Measurements from ENCODE around the gene RAB36. TPM values are rescaled to one million over a fixed set of nuclear protein-coding genes. Genes with fewer than 3 reads are reported as not detected.

The RAB36 gene
- polyA plus RNA-seq, 3 donors, result 0.37 to 0.78 (median 0.49) TPM

DNA sequence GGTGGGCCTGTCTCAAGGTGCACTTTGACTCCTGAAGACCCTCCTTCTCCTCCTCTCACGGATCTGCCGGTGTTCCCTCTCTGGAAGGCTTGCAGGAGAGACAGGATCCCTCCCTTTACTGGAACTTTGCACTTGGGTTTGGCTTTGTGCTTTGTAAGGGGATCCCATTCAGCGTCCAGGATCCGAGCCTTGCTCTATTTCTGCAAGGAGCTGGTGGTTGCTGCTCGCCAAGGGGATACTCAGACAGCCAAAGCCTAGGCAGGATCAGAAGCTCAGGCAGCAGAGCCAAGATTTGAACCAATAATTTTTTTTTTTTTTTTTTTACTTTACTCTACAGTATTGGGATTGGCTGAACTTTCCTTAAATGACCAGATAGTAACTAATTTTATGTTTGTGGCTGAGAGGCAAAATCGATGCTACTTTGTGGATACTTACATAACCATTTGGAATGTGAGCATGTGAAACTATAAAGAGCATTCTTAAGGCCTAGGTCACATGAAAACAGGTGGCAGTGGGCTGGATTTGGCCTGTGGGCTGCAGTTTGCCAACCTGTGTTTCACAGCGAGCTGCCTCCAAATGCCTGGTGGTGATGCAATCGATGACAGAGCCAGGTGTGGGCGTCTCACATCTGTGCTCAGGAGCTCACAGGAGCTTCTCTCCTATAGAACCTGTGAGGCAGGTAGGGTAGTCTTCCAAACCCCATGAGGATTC lies 60.2 kb downstream of the RAB36 start:
- H3K27ac ChIP-seq (ENCODE audit: low read depth in 1 of 2, low read length in 2 of 2), result peak overlapping the region in 1 of 2 donors; percentile 7
- H2AFZ ChIP-seq (ENCODE audit: insufficient read depth, low read depth, low read length, poor library complexity, severe bottlenecking), result no peak overlapping the region
- H3K79me2 ChIP-seq (ENCODE audit: insufficient read depth, low read length), result peaks cover 98% of the 10 kb centered on the region
- Mint-ChIP-seq H3K27ac (peak overlapping the region in 1 of 7 donors; percentile 21), H3K4me3 (no peak overlapping the region), H3K27me3 (ENCODE audit: low read depth in 3 of 3) (peaks cover 0 to 2% (median 0%) of the 10 kb centered on the region in 3 donors), H3K4me1 (peaks cover 7% of the 10 kb centered on the region), H3K36me3 (peaks cover 31 to 69% of the 10 kb centered on the region in 2 donors), H3K9me3 (no peaks in the 10 kb centered on the region)
- peaks cover 7 to 53% of the 10 kb centered on the region in 2 donors for H3K36me3 ChIP-seq (replicated peaks in 1 of 2; ENCODE audit: control insufficient read depth in 1 of 2, insufficient read depth in 2 of 2, low read length in 2 of 2)
- TF ChIP-seq, protein P1, sequence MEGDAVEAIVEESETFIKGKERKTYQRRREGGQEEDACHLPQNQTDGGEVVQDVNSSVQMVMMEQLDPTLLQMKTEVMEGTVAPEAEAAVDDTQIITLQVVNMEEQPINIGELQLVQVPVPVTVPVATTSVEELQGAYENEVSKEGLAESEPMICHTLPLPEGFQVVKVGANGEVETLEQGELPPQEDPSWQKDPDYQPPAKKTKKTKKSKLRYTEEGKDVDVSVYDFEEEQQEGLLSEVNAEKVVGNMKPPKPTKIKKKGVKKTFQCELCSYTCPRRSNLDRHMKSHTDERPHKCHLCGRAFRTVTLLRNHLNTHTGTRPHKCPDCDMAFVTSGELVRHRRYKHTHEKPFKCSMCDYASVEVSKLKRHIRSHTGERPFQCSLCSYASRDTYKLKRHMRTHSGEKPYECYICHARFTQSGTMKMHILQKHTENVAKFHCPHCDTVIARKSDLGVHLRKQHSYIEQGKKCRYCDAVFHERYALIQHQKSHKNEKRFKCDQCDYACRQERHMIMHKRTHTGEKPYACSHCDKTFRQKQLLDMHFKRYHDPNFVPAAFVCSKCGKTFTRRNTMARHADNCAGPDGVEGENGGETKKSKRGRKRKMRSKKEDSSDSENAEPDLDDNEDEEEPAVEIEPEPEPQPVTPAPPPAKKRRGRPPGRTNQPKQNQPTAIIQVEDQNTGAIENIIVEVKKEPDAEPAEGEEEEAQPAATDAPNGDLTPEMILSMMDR (IDR thresholded peaks at IDR 0.05), result no peak
- H4K20me1 ChIP-seq (ENCODE audit: insufficient read depth, low read length), result peaks cover 65% of the 10 kb centered on the region
- no peaks in the 10 kb centered on the region for H3K9me3 ChIP-seq (replicated peaks in 1 of 2; ENCODE audit: control insufficient read depth in 1 of 2, insufficient read depth in 1 of 2, low read length in 2 of 2)
- no peak overlapping the region for H3K9ac ChIP-seq (ENCODE audit: insufficient read depth, low read length, poor library complexity, severe bottlenecking)
- H3K4me1 ChIP-seq (ENCODE audit: control insufficient read depth in 1 of 2, insufficient read depth in 2 of 2, low read length in 2 of 2), result no peaks in the 10 kb centered on the region
- intact Hi-C loops (cut with micrococcal nuclease), result no loop called here
- DNase-seq, result no peak
- no peaks in the 10 kb centered on the region for H3K27me3 ChIP-seq (ENCODE audit: control insufficient read depth in 2 of 2, insufficient read depth in 2 of 2, low read length in 2 of 2)
- no peak overlapping the region for H3K4me3 ChIP-seq (replicated peaks in 1 of 3; ENCODE audit: low read depth in 2 of 3, low read length in 3 of 3)
- WGBS (ENCODE audit: insufficient coverage), result 89% methylated on average over 5 of the region's 9 CpGs
- no peak overlapping the region for H3K4me2 ChIP-seq (replicated peaks; ENCODE audit: extremely low read depth, low read length, poor library complexity, severe bottlenecking)

DNA sequence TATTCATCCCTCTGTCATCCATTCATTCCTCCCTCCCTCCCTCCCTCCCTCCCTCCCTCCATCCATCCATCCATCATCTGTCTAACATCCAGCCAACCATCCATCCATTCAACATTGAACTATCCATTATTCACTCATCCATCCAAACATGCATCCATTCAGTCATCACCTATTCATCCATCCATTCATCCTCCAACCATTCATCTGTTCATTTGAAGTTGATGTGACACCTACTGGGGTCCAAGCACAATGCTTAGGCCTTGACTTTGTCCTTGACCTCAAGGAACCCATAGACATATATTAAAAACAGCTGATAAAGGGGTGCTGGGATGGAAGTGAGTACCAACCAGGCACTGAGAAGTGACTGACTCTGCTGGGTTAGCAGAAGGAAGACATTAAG lies 61.6 kb downstream of the RAB36 start:
- Histone ChIP-seq H3K4me3 (replicated peaks in 1 of 3; ENCODE audit: low read depth in 2 of 3, low read length in 3 of 3) (no peak overlapping the region), H3K4me1 (ENCODE audit: control insufficient read depth in 1 of 2, insufficient read depth in 2 of 2, low read length in 2 of 2) (no peaks in the 10 kb centered on the region), H4K20me1 (ENCODE audit: insufficient read depth, low read length) (peaks cover 64% of the 10 kb centered on the region), H3K9ac (ENCODE audit: insufficient read depth, low read length, poor library complexity, severe bottlenecking) (no peak overlapping the region), H3K27ac (ENCODE audit: low read depth in 1 of 2, low read length in 2 of 2) (no peak overlapping the region), H2AFZ (ENCODE audit: insufficient read depth, low read depth, low read length, poor library complexity, severe bottlenecking) (no peak overlapping the region), H3K9me3 (replicated peaks in 1 of 2; ENCODE audit: control insufficient read depth in 1 of 2, insufficient read depth in 1 of 2, low read length in 2 of 2) (no peaks in the 10 kb centered on the region), H3K27me3 (ENCODE audit: control insufficient read depth in 2 of 2, insufficient read depth in 2 of 2, low read length in 2 of 2) (no peaks in the 10 kb centered on the region), H3K36me3 (replicated peaks in 1 of 2; ENCODE audit: control insufficient read depth in 1 of 2, insufficient read depth in 2 of 2, low read length in 2 of 2) (peaks cover 7 to 53% of the 10 kb centered on the region in 2 donors), H3K79me2 (ENCODE audit: insufficient read depth, low read length) (peaks cover 96% of the 10 kb centered on the region), H3K4me2 (replicated peaks; ENCODE audit: extremely low read depth, low read length, poor library complexity, severe bottlenecking) (no peak overlapping the region)
- Mint-ChIP-seq H3K27me3 (ENCODE audit: low read depth in 3 of 3) (peaks cover 0 to 2% (median 0%) of the 10 kb centered on the region in 3 donors), H3K4me3 (no peak overlapping the region), H3K27ac (no peak overlapping the region), H3K4me1 (peaks cover 11% of the 10 kb centered on the region), H3K36me3 (peaks cover 29 to 63% of the 10 kb centered on the region in 2 donors), H3K9me3 (no peaks in the 10 kb centered on the region)
- intact Hi-C loops (cut with micrococcal nuclease), result no loop called here
- TF ChIP-seq, protein P1 (IDR thresholded peaks at IDR 0.05), result no peak
- DNase-seq, result no peak
